Peyer's patch (tissue), 4 donors: ENCODE data around the gene RPL11. TPM values are rescaled to one million over a fixed set of nuclear protein-coding genes. Genes with fewer than 3 reads are reported as not detected.
"Not testable (repeated sequence)": the region's sequence is repeated elsewhere in the genome, so short reads cannot be mapped to it uniquely, and the experiment has no call there.

Source experiments
- DNase-seq, 3 donors: peaks; one replicate each; pipeline ENCODE4 v3.0.0-alpha.2; 2017 to 2019
- H3K27ac ChIP-seq, 4 donors: fragments of 200-600 bp; sonication (generic); one replicate each; pipeline ENCODE4 v1.5.1; 2016 to 2019
- H3K27me3 ChIP-seq, 2 donors: fragments of 200-600 bp; sonication (generic); one replicate each; pipeline ENCODE4 v1.5.1; 2019
- H3K36me3 ChIP-seq, 3 donors: fragments of 200-600 bp; sonication (generic); one replicate each; pipeline ENCODE4 v1.5.1; 2016 to 2019
- H3K4me1 ChIP-seq, 4 donors: fragments of 200-600 bp; sonication (generic); one replicate each; pipeline ENCODE4 v1.5.1; 2016 to 2019
- H3K4me3 ChIP-seq, 4 donors: fragments of 200-600 bp; sonication (generic); 1 replicate in 3 of 4; 2 replicates in 1 of 4; pipeline ENCODE4 v1.5.1; 2016 to 2019; ENCODE audit warnings: mild to moderate bottlenecking in 1 of 4
- H3K9me3 ChIP-seq, 4 donors: fragments of 200-600 bp; sonication (generic); one replicate each; pipeline ENCODE4 v1.5.1; 2016 to 2019; ENCODE audit warnings: mild to moderate bottlenecking in 1 of 4
- POLR2A ChIP-seq, 2 donors: fragments of 450-650 bp; IDR thresholded peaks; one replicate each; pipeline ENCODE4 v1.5.1; 2017; ENCODE audit warnings: antibody characterized with exemption in 2 of 2, mild to moderate bottlenecking in 2 of 2, moderate library complexity in 2 of 2
- total RNA-seq, 4 donors: library from RNA; depleted of rRNA; stranded (reverse); fragments of >200 nt; gene quantifications; one replicate each; pipeline ENCODE4 v1.1.0, GENCODE V29; 2016
- TF ChIP-seq, protein P1 (sequence below), 6 experiments: fragments of 450-650 bp in 4 of 6; fragments of 200-600 bp in 2 of 6; sonication (generic) in 1 of 6; IDR thresholded peaks; one replicate each; pipeline ENCODE4 v1.5.1; 2017 to 2019; ENCODE audit warnings: antibody characterized with exemption in 6 of 6, mild to moderate bottlenecking in 3 of 6, moderate library complexity in 1 of 6

RPL11 gene
- total RNA-seq, 4 donors from 2014 or later: 339 to 882 (median 437) TPM

DNA sequence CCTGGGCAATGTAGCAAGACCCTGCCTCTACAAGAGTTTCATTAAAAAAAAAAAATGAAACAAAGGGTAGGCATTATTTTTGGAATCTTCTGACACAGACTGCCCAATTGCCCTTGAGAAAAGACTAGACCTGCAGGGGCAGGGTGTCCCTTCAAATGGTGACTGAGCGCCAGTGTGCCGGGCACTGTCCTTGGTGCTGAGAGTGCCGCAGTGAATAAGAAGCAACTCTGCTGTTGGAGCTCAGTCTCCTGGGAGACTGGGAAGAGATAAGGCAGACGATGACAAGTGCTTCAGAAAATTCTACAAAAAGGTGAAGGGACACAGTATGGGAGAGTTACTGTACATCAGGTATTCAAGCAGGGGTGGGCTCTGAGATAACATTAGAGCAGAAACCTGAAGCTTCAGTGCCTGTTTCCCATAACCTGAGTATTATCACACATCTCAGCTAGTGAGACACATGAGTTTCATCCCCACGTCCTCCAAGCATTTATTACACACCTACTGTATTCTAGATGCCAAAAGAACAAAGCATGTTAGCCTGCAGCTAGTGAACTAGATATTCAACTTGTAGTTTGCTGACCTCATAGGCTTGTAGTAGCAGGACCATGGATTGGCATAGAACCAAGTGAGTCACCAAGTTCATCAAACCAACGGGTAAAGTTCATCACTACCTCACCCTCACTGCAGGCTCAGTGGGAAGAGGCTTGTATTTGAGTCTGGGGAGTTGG is 18.4 kb upstream of the RPL11 start:
- TF ChIP-seq POLR2A (IDR thresholded peaks at IDR 0.05): no peak
- TF ChIP-seq, protein P1, sequence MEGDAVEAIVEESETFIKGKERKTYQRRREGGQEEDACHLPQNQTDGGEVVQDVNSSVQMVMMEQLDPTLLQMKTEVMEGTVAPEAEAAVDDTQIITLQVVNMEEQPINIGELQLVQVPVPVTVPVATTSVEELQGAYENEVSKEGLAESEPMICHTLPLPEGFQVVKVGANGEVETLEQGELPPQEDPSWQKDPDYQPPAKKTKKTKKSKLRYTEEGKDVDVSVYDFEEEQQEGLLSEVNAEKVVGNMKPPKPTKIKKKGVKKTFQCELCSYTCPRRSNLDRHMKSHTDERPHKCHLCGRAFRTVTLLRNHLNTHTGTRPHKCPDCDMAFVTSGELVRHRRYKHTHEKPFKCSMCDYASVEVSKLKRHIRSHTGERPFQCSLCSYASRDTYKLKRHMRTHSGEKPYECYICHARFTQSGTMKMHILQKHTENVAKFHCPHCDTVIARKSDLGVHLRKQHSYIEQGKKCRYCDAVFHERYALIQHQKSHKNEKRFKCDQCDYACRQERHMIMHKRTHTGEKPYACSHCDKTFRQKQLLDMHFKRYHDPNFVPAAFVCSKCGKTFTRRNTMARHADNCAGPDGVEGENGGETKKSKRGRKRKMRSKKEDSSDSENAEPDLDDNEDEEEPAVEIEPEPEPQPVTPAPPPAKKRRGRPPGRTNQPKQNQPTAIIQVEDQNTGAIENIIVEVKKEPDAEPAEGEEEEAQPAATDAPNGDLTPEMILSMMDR (IDR thresholded peaks at IDR 0.05): no peak
- Histone ChIP-seq H3K27ac (no peak overlapping the region), H3K9me3 (no peaks in the 10 kb centered on the region), H3K36me3 (no peaks in the 10 kb centered on the region), H3K4me3 (no peak overlapping the region), H3K4me1 (no peaks in the 10 kb centered on the region), H3K27me3 (no peaks in the 10 kb centered on the region)
- DNase-seq: peak in 1 of 3 donors; percentile 66

DNA sequence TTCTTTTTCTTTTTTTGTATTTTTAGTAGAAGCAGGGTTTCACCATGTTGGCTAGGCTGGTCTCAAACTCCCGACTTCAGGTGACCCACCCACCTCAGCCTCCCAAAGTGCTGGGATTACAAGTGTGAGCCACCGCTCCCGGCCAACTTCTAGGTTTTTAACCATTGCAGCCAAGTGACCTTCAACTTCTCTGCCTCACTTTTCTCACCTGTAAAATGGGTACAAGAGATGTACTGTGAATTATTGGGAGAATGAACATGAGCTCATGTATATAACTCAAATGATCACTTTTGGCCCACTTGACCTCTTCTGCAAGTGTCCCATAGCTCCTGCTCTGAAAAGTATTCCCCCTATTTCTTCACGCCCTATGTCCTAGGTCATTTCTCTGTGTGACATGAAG is 11.8 kb upstream of the RPL11 start:
- Histone ChIP-seq H3K4me1 (no peaks in the 10 kb centered on the region), H3K4me3 (no peak overlapping the region), H3K36me3 (no peaks in the 10 kb centered on the region), H3K9me3 (no peaks in the 10 kb centered on the region), H3K27ac (no peak overlapping the region), H3K27me3 (no peaks in the 10 kb centered on the region)
- TF ChIP-seq POLR2A (IDR thresholded peaks at IDR 0.05): no peak
- TF ChIP-seq, protein P1 (IDR thresholded peaks at IDR 0.05): no peak
- no peak for DNase-seq

DNA sequence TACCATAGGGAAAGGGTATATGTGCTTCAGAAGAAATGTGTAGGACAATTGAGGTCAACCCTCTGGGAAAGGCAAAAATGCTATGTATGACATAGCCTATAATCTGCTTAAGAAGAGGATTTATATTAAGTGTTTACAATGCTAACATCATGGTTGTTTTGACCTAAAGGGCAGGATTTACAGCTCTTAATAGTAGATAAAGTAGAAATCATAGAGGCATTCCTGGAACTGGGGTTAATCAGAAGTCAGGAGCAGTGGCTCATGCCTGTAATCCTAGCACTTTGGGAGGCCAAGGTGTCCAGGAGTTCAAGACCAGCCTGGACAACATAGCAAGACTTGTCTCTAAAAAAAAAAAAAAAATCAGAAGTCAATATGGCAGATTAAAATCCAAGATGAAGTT is 8.7 kb upstream of the RPL11 start:
- Histone ChIP-seq H3K9me3 (no peaks in the 10 kb centered on the region), H3K27me3 (no peaks in the 10 kb centered on the region), H3K36me3 (no peaks in the 10 kb centered on the region), H3K4me1 (no peaks in the 10 kb centered on the region), H3K4me3 (no peak overlapping the region), H3K27ac (no peak overlapping the region)
- no peak for TF ChIP-seq POLR2A (IDR thresholded peaks at IDR 0.05)
- TF ChIP-seq, protein P1 (IDR thresholded peaks at IDR 0.05): no peak
- DNase-seq: no peak

DNA sequence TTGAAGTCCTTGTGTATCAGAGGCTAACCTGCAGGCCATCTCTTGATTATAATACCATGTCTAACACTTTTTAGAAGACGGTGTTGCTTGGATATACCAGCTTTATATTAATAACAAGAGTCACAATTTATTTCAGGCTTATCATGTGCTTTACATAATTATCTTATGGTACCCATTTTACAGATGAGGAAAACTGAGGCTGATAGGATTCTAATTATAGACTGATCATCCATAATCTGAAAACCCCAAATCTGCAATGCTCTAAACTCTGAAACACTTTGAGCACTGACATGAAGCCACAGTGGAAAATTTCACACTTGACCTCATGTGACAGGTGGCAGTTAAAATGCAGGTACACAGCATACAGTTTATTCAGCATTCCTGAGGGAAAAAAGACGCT is 7.2 kb upstream of the RPL11 start:
- Histone ChIP-seq H3K27me3 (no peaks in the 10 kb centered on the region), H3K9me3 (no peaks in the 10 kb centered on the region), H3K27ac (no peak overlapping the region), H3K36me3 (no peaks in the 10 kb centered on the region), H3K4me3 (no peak overlapping the region), H3K4me1 (no peaks in the 10 kb centered on the region)
- TF ChIP-seq, protein P1 (IDR thresholded peaks at IDR 0.05): no peak
- TF ChIP-seq POLR2A (IDR thresholded peaks at IDR 0.05): no peak
- no peak for DNase-seq

DNA sequence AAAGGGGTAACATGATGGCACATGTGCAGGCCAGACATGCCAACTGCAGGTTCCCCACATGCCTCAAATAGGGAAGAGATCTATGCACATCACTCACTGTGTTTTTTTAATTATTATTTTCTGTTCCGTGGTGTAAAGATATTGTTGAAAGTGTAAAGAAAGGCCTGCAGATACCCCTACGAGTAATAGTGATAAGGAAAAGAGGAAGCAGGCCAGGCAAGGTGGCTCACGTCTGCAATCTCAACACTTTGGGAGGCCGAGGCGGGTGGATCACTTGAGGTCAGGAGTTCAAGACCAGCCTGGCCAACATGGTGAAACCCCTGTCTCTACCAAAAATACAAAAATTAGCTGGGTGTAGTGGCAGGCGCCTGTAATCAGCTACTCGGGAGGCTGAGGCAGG is 6.4 kb upstream of the RPL11 start:
- not testable (repeated sequence) for DNase-seq, H3K4me3 ChIP-seq, H3K4me1 ChIP-seq, H3K36me3 ChIP-seq, H3K27me3 ChIP-seq, H3K9me3 ChIP-seq, H3K27ac ChIP-seq

DNA sequence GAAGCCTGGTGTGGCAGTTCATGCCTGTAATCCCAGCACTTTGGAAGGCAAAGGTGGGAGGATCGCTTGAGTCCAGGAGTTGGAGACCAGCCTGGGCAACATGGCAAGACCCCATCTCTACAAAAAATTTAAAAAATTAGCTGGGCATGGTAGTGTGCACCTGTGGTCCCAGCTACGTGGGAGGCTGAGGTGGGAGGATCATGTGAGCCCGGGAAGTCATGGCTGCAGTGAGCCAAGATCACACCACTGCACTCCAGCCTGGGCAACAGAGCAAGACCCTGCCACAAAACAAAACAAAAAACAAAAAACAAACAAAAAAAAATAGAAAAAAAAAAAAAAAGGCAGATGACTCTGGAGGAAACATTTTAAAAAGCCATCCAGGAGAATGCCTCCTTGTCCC is 3.9 kb upstream of the RPL11 start:
- not testable (repeated sequence) for DNase-seq, H3K27ac ChIP-seq, H3K9me3 ChIP-seq, H3K36me3 ChIP-seq, H3K4me3 ChIP-seq, H3K4me1 ChIP-seq, H3K27me3 ChIP-seq

DNA sequence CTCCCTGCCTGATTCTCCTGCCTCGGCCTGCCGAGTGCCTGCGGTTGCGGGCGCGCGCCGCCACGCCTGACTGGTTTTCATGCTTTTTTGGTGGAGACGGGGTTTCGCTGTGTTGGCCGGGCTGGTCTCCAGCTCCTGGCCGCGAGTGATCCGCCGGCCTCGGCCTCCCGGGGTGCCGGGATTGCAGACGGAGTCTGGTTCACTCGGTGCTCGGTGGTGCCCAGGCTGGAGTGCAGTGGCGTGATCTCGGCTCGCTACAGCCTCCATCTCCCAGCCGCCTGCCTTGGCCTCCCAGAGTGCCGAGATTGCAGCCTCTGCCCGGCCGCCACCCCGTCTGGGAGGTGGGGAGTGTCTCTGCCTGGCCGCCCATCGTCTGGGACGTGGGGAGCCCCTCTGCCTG is 3.3 kb upstream of the RPL11 start:
- H3K9me3 ChIP-seq, H3K27me3 ChIP-seq, H3K4me3 ChIP-seq, DNase-seq, H3K27ac ChIP-seq, H3K4me1 ChIP-seq, H3K36me3 ChIP-seq: not testable (repeated sequence)
